KOPT-K1 (cell line): ENCODE results near the gene NR1I3.

Source experiments
- H3K27ac ChIP-seq: fragments of 200-600 bp; sonication (generic); 2 replicates; pipeline ENCODE4 v1.5.1; 2016; ENCODE audit warnings: antibody characterized with exemption, mild to moderate bottlenecking, low read depth, low read length; ENCODE audit not compliant: poor library complexity, severe bottlenecking
- H3K36me3 ChIP-seq: fragments of 200-600 bp; sonication (generic); 2 replicates; pipeline ENCODE4 v1.5.1; 2017; ENCODE audit warnings: antibody characterized with exemption, mild to moderate bottlenecking, low read length, moderate library complexity; ENCODE audit not compliant: insufficient read depth
- H3K9me3 ChIP-seq: fragments of 200-600 bp; sonication (generic); 2 replicates; pipeline ENCODE4 v1.5.1; 2017; ENCODE audit warnings: antibody characterized with exemption, low read length, mild to moderate bottlenecking; ENCODE audit not compliant: insufficient read depth, poor library complexity, severe bottlenecking

NR1I3 gene

GRCh38 chr1:161197560-161198193 lies 40.3 kb downstream of the NR1I3 start:
- Histone ChIP-seq H3K9me3 (no peaks in the 10 kb centered on the region), H3K27ac (no peak overlapping the region), H3K36me3 (no peaks in the 10 kb centered on the region)

GRCh38 chr1:161196521-161197451 lies 41.2 kb downstream of the NR1I3 start:
- Histone ChIP-seq H3K36me3 (no peaks in the 10 kb centered on the region), H3K27ac (no peak overlapping the region), H3K9me3 (no peaks in the 10 kb centered on the region)

GRCh38 chr1:161196111-161196510 lies 41.9 kb downstream of the NR1I3 start:
- H3K36me3 ChIP-seq = no peaks in the 10 kb centered on the region
- H3K9me3 ChIP-seq = no peaks in the 10 kb centered on the region
- no peak overlapping the region for H3K27ac ChIP-seq

GRCh38 chr1:161195171-161195570 lies 42.8 kb downstream of the NR1I3 start:
- H3K9me3 ChIP-seq = no peaks in the 10 kb centered on the region
- no peak overlapping the region for H3K27ac ChIP-seq
- no peaks in the 10 kb centered on the region for H3K36me3 ChIP-seq

- H3K9me3 ChIP-seq = no peaks in the 10 kb centered on the region
- H3K27ac ChIP-seq = no peak overlapping the region
- H3K36me3 ChIP-seq = no peaks in the 10 kb centered on the region
Measured at GRCh38 chr1:161193561-161194235, 44.3 kb downstream of the NR1I3 start.

- H3K9me3 ChIP-seq = no peaks in the 10 kb centered on the region
- H3K27ac ChIP-seq = no peak overlapping the region
- H3K36me3 ChIP-seq = no peaks in the 10 kb centered on the region
Measured at GRCh38 chr1:161192476-161193465, 45.2 kb downstream of the NR1I3 start.

- Histone ChIP-seq H3K36me3 (no peaks in the 10 kb centered on the region), H3K9me3 (no peaks in the 10 kb centered on the region)
Measured at GRCh38 chr1:161191971-161192370, 46.0 kb downstream of the NR1I3 start.

GRCh38 chr1:161190962-161191521 lies 47.0 kb downstream of the NR1I3 start:
- H3K9me3 ChIP-seq = no peaks in the 10 kb centered on the region
- H3K27ac ChIP-seq = no peak overlapping the region
- no peaks in the 10 kb centered on the region for H3K36me3 ChIP-seq

More at GRCh38 chr1:161191971-161192370, 46.0 kb downstream of the NR1I3 start:
- no peak overlapping the region for H3K27ac ChIP-seq

GRCh38 chr1:161189036-161189435 lies 49.0 kb downstream of the NR1I3 start:
- Histone ChIP-seq H3K9me3 (no peaks in the 10 kb centered on the region), H3K27ac (no peak overlapping the region), H3K36me3 (no peaks in the 10 kb centered on the region)

- Histone ChIP-seq H3K36me3 (no peaks in the 10 kb centered on the region), H3K27ac (no peak overlapping the region), H3K9me3 (no peaks in the 10 kb centered on the region)
Measured at GRCh38 chr1:161188381-161188780, 49.6 kb downstream of the NR1I3 start.

- no peak overlapping the region for H3K27ac ChIP-seq
- H3K9me3 ChIP-seq = no peaks in the 10 kb centered on the region
Measured at GRCh38 chr1:161187311-161187710, 50.7 kb downstream of the NR1I3 start.

GRCh38 chr1:161185732-161186311 lies 52.2 kb downstream of the NR1I3 start:
- no peaks in the 10 kb centered on the region for H3K36me3 ChIP-seq
- peak overlapping the region; percentile 54 for H3K27ac ChIP-seq
- H3K9me3 ChIP-seq = no peaks in the 10 kb centered on the region

More at GRCh38 chr1:161187311-161187710, 50.7 kb downstream of the NR1I3 start:
- H3K36me3 ChIP-seq = no peaks in the 10 kb centered on the region

GRCh38 chr1:161185282-161185682 lies 52.7 kb downstream of the NR1I3 start:
- H3K36me3 ChIP-seq = no peaks in the 10 kb centered on the region
- peak overlapping the region; percentile 54 for H3K27ac ChIP-seq
- no peaks in the 10 kb centered on the region for H3K9me3 ChIP-seq

GRCh38 chr1:161182214-161182613 lies 55.8 kb downstream of the NR1I3 start:
- H3K36me3 ChIP-seq = no peaks in the 10 kb centered on the region
- H3K9me3 ChIP-seq = no peaks in the 10 kb centered on the region
- no peak overlapping the region for H3K27ac ChIP-seq
